ENCODE measurements around the gene UTS2.

Gene UTS2

DNA sequence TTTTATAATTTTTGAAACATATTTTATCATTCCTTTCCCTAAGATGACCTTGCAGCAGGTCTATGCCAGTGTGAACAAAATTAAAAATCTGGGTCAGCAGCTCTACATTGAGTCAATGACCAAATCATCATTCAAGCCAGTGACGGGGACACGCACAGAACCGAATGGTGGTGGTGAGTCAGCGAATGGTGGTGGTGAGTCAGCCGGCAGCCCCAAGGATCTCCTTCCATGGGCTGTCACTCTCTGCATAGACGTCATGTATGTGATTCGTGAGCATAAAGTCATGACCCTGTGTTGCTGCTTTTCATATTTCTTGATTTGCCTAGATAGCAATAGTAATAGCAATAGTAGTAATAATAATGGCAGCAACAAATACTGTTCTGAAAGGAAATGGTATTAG, 42.5 kb downstream of the UTS2 start:
- no peak for DNase-seq (ENCODE audit: low spot score)

GRCh38 chr1:7809742-7810141, 43.1 kb downstream of the UTS2 start:
- DNase-seq (ENCODE audit: low spot score) = no peak

DNA sequence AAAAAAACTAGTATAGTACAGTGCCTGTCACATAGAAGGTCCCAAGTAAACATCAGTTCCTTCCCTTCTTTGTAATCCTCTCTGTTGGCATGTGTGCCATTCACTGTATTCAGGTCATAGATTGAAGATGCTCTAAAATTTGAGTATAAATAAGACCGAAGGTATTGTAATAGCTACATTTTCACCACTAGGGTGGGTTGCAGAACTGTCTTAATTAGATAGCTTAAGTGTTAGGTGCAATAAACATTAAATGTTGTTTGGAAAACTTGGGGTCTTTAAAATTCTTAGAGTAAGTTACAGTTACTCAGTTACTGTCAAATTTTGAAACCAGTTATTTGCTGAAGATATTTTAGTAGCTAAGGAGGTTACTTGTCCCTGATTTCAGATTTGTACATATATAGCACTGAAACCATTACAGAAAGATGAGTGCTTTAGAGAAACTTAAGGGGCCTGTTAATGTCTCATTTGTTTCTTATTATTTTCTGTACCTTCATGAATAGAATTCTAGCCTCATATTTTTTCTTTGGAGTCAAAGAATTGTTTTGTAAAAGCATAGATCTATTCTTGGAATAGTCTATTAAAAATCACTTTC, 44.5 kb downstream of the UTS2 start:
- DNase-seq (ENCODE audit: low spot score) = no peak

GRCh38 chr1:7805460-7805859, 47.4 kb downstream of the UTS2 start:
- no peak for DNase-seq (ENCODE audit: low spot score)
